ENCODE results near the gene COX11. TPM values are rescaled to one million over a fixed set of nuclear protein-coding genes. Genes with fewer than 3 reads are reported as not detected.

COX11 gene
- polyA plus RNA-seq, 1 of the 3 experiments (the other 2 are of a cell fraction): 85.8 TPM

GRCh38 chr17:54947396-54947795, 21.1 kb downstream of the COX11 start:
- H3K79me2 ChIP-seq (ENCODE audit: insufficient read depth): no peaks in the 10 kb centered on the region
- H3F3A ChIP-seq (replicated peaks; ENCODE audit: insufficient read depth): peaks cover 5% of the 10 kb centered on the region
- CTCF ChIA-PET: no interaction called here
- H4K20me1 ChIP-seq (ENCODE audit: insufficient read depth): no peaks in the 10 kb centered on the region
- H3K9me2 ChIP-seq: no peaks in the 10 kb centered on the region
- H3K4me1 ChIP-seq (ENCODE audit: control insufficient read depth in 1 of 2, insufficient read depth in 2 of 2, low read depth in 1 of 2, low read length in 1 of 2): no peaks in the 10 kb centered on the region
- H3K27ac ChIP-seq (ENCODE audit: low read depth in 2 of 2, low read length in 1 of 2): no peak overlapping the region
- no peak for DNase-seq
- no peak overlapping the region for H3K4me3 ChIP-seq (ENCODE audit: low read depth in 2 of 2, low read length in 1 of 2)
- H3K36me3 ChIP-seq (replicated peaks in 1 of 2; ENCODE audit: control insufficient read depth in 1 of 2, insufficient read depth in 2 of 2, low read length in 1 of 2): peaks cover 52 to 61% of the 10 kb centered on the region in 2 experiments
- no peaks in the 10 kb centered on the region; the same call in 1 of the 2 replicates for H3K9me3 ChIP-seq
- no peak overlapping the region for H2AFZ ChIP-seq (ENCODE audit: low read depth)
- H3K9ac ChIP-seq: no peak overlapping the region
- TF ChIP-seq MXI1 (IDR thresholded peaks at IDR 0.05; ENCODE audit: low read depth, low read length) (no peak), USF1 (IDR thresholded peaks at IDR 0.05; ENCODE audit: borderline replicate concordance, low read depth) (no peak), RXRA (IDR thresholded peaks at IDR 0.05; ENCODE audit: borderline replicate concordance, low read depth) (no peak), TEAD4 (IDR thresholded peaks at IDR 0.05; ENCODE audit: borderline replicate concordance, insufficient read depth) (no peak), GATA2 (CRISPR knock-in tag; IDR thresholded peaks at IDR 0.05) (no peak), TCF12 (IDR thresholded peaks at IDR 0.05) (no peak), GABPA (IDR thresholded peaks at IDR 0.05; ENCODE audit: low read depth) (no peak), CHD2 (IDR thresholded peaks at IDR 0.05; ENCODE audit: low read length, partially characterized antibody) (no peak), SMC3 (IDR thresholded peaks at IDR 0.05; ENCODE audit: low read depth, low read length) (no peak), USF2 (IDR thresholded peaks at IDR 0.05; ENCODE audit: borderline replicate concordance, low read depth, low read length) (no peak), SIN3A (IDR thresholded peaks at IDR 0.05; ENCODE audit: borderline replicate concordance, low read depth, low read length) (no peak), MEF2A (IDR thresholded peaks at IDR 0.05; ENCODE audit: borderline replicate concordance, low read depth) (no peak)
- TF ChIP-seq, protein P1, sequence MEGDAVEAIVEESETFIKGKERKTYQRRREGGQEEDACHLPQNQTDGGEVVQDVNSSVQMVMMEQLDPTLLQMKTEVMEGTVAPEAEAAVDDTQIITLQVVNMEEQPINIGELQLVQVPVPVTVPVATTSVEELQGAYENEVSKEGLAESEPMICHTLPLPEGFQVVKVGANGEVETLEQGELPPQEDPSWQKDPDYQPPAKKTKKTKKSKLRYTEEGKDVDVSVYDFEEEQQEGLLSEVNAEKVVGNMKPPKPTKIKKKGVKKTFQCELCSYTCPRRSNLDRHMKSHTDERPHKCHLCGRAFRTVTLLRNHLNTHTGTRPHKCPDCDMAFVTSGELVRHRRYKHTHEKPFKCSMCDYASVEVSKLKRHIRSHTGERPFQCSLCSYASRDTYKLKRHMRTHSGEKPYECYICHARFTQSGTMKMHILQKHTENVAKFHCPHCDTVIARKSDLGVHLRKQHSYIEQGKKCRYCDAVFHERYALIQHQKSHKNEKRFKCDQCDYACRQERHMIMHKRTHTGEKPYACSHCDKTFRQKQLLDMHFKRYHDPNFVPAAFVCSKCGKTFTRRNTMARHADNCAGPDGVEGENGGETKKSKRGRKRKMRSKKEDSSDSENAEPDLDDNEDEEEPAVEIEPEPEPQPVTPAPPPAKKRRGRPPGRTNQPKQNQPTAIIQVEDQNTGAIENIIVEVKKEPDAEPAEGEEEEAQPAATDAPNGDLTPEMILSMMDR (IDR thresholded peaks at IDR 0.05): no peak
- TF ChIP-seq, protein P2, sequence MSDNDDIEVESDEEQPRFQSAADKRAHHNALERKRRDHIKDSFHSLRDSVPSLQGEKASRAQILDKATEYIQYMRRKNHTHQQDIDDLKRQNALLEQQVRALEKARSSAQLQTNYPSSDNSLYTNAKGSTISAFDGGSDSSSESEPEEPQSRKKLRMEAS (IDR thresholded peaks at IDR 0.05; ENCODE audit: low read depth): no peak
- TF ChIP-seq, protein P3, sequence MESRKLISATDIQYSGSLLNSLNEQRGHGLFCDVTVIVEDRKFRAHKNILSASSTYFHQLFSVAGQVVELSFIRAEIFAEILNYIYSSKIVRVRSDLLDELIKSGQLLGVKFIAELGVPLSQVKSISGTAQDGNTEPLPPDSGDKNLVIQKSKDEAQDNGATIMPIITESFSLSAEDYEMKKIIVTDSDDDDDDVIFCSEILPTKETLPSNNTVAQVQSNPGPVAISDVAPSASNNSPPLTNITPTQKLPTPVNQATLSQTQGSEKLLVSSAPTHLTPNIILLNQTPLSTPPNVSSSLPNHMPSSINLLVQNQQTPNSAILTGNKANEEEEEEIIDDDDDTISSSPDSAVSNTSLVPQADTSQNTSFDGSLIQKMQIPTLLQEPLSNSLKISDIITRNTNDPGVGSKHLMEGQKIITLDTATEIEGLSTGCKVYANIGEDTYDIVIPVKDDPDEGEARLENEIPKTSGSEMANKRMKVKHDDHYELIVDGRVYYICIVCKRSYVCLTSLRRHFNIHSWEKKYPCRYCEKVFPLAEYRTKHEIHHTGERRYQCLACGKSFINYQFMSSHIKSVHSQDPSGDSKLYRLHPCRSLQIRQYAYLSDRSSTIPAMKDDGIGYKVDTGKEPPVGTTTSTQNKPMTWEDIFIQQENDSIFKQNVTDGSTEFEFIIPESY (IDR thresholded peaks at IDR 0.05; ENCODE audit: borderline replicate concordance, low read depth): no peak
- TF ChIP-seq, protein P4, sequence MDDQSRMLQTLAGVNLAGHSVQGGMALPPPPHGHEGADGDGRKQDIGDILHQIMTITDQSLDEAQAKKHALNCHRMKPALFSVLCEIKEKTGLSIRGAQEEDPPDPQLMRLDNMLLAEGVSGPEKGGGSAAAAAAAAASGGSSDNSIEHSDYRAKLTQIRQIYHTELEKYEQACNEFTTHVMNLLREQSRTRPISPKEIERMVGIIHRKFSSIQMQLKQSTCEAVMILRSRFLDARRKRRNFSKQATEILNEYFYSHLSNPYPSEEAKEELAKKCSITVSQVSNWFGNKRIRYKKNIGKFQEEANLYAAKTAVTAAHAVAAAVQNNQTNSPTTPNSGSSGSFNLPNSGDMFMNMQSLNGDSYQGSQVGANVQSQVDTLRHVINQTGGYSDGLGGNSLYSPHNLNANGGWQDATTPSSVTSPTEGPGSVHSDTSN (IDR thresholded peaks at IDR 0.05): no peak
- POLR2A ChIA-PET: no interaction called here
- no peak overlapping the region for H3K4me2 ChIP-seq
- H3K27me3 ChIP-seq (ENCODE audit: insufficient read depth): no peaks in the 10 kb centered on the region
- 99% methylated on average over 2 of the region's 2 CpGs for WGBS (ENCODE audit: low lambda C conversion rate)

All from SK-N-SH (cell line).